Cardiac muscle cell (in vitro differentiated cells and primary cell): ENCODE results near the gene CDC20. TPM values are rescaled to one million over a fixed set of nuclear protein-coding genes. Genes with fewer than 3 reads are reported as not detected.
"Not testable (repeated sequence)": the region's sequence is repeated elsewhere in the genome, so short reads cannot be mapped to it uniquely, and the experiment has no call there.

Source experiments
- DNase-seq, 2 donors: peaks; one replicate each; pipeline versions ENCODE4 v3.0.0 to v3.0.0-alpha.2; 2010 to 2017; ENCODE audit warnings: low read depth in 1 of 2, low spot score in 1 of 2
- H3K27ac ChIP-seq: fragments of 200-600 bp; sonication (generic); 2 replicates; pipeline ENCODE4 v1.5.1; 2016
- H3K27me3 ChIP-seq: fragments of 200-600 bp; sonication (generic); 2 replicates; pipeline ENCODE4 v1.6.0; 2016; ENCODE audit warnings: control low read depth
- H3K36me3 ChIP-seq: fragments of 200-600 bp; sonication (generic); 2 replicates; pipeline ENCODE4 v1.5.1; 2016; ENCODE audit warnings: control low read depth
- H3K4me1 ChIP-seq: fragments of 200-600 bp; sonication (generic); 2 replicates; pipeline ENCODE4 v1.8.1; 2017; ENCODE audit warnings: low read depth, mild to moderate bottlenecking, mixed run types
- H3K4me3 ChIP-seq: fragments of 200-600 bp; sonication (generic); 2 replicates; pipeline ENCODE4 v1.5.1; 2016; ENCODE audit warnings: mild to moderate bottlenecking
- H3K9me3 ChIP-seq: fragments of 200-600 bp; sonication (generic); 2 replicates; pipeline ENCODE4 v1.5.1; 2017; ENCODE audit warnings: low read depth, mild to moderate bottlenecking, control low read depth
- polyA plus RNA-seq: library from polyadenylated mRNA; unstranded; fragments of >200 nt; fragmentation: Nextera tagmentation; extraction: Ambion mirVana; gene quantifications from 2 replicates; pipeline ENCODE4 v1.2.1, GENCODE V29; 2016
- total RNA-seq: library from RNA; depleted of rRNA; stranded (reverse); fragments of >200 nt; gene quantifications from 2 replicates; pipeline ENCODE4 v1.2.3, GENCODE V29; 2016
- TF ChIP-seq, protein P1 (sequence below): IDR thresholded peaks from 2 replicates; pipeline ENCODE4 v1.5.1; 2012; ENCODE audit warnings: low read depth, mild to moderate bottlenecking, low read length

The CDC20 gene
- total and polyA plus RNA-seq, 2 experiments from 2014 or later = 18.7 to 134 TPM

DNA sequence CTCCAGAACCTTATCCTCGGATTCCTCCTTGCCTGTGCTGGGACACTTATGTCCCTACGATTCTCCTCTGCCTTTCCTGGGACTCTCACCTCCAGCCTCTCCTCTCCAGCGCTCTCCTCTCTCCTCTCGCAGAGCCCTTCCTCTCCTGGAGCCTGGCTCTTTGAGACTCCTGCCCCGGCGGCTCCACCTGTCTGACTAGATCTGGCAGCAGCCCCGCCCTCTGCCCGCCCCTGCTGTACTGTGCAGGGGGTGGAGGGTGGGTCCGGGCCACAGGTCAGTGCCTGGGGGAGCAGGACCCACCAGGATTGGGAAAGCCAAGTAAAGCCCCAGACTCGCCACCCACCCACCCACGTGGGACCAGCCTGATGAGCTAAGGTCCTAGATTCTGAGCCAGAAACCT is 7.4 kb downstream of the CDC20 start:
- H3K36me3 ChIP-seq = peaks cover 37% of the 10 kb centered on the region
- DNase-seq = no peak
- no peaks in the 10 kb centered on the region for H3K9me3 ChIP-seq
- no peak overlapping the region for H3K4me3 ChIP-seq
- H3K4me1 ChIP-seq = peaks cover 22% of the 10 kb centered on the region
- H3K27ac ChIP-seq = no peak overlapping the region
- TF ChIP-seq, protein P1, sequence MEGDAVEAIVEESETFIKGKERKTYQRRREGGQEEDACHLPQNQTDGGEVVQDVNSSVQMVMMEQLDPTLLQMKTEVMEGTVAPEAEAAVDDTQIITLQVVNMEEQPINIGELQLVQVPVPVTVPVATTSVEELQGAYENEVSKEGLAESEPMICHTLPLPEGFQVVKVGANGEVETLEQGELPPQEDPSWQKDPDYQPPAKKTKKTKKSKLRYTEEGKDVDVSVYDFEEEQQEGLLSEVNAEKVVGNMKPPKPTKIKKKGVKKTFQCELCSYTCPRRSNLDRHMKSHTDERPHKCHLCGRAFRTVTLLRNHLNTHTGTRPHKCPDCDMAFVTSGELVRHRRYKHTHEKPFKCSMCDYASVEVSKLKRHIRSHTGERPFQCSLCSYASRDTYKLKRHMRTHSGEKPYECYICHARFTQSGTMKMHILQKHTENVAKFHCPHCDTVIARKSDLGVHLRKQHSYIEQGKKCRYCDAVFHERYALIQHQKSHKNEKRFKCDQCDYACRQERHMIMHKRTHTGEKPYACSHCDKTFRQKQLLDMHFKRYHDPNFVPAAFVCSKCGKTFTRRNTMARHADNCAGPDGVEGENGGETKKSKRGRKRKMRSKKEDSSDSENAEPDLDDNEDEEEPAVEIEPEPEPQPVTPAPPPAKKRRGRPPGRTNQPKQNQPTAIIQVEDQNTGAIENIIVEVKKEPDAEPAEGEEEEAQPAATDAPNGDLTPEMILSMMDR = no peak
- no peaks in the 10 kb centered on the region for H3K27me3 ChIP-seq

DNA sequence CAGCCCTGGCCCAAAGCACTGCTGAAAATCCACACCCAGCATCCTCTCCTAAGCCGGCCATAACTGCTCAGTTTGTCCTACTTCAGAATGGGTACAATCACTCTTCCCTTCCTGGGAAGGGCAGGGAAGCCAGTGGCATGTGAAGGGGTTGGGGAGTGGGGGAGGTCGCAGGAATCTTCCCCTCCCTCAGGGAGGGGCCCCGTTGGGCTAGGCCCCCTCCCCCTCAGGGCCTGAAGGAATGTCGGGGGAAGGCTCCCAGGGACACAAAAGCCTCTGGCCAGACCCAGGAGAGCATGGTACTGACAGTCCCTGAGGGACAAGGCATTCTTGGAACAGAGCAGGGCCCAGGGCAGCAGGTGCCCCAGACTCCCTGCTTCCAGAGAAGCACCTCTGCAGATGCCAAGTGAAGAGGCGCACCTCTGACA is 7.8 kb downstream of the CDC20 start:
- Histone ChIP-seq H3K27me3 (no peaks in the 10 kb centered on the region), H3K36me3 (peaks cover 33% of the 10 kb centered on the region), H3K4me3 (peak overlapping the region; percentile 67), H3K9me3 (no peaks in the 10 kb centered on the region), H3K4me1 (peaks cover 22% of the 10 kb centered on the region), H3K27ac (no peak overlapping the region)
- TF ChIP-seq, protein P1 = no peak
- DNase-seq = no peak

DNA sequence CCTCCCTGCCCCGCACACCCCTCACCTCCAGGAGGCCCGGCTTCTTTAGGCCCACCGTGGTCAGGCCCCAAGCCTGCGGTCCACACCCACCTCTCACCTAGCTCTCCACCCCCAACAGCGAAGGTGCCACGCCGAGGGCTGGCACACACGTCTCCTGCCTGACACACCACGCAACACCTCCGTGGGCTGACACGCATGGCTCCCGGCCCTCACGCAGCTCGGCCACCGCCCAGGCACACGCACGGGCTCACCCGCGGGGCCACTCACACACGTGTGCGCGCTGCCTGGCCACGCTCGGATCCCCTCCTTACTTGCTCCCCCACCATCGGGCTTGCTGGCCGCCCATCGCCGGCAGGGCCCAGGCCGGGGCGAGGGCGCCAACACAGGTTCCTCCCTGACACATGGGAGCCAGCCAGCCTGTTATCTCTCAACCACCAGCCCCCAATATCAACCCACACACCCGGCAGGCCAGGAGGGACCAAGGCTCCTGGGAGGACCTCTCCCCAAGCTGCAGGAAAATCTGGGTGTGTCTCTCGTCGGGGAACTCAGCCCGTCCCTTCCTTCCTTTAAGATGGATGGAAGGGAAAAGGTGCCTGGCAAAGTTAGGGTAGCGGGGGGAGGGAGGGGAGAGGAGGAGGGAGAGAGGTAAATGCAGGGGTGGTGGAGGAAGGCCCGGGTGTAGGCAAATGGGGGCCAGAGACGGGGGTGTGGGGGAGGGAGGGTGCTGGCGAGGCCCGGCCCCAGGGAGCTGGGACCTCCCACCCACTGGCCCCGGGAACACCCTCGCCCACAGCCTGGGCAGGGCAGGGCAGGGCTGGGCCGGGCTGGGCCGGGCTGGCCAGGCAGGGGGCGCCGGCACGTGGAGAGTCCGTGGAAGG is 8.5 kb downstream of the CDC20 start:
- Histone ChIP-seq H3K27me3 (no peaks in the 10 kb centered on the region), H3K4me3 (peak overlapping the region; percentile 67), H3K27ac (peak overlapping the region; percentile 85), H3K4me1 (peaks cover 22% of the 10 kb centered on the region), H3K36me3 (peaks cover 26% of the 10 kb centered on the region), H3K9me3 (no peaks in the 10 kb centered on the region)
- TF ChIP-seq, protein P1 = no peak
- DNase-seq = no peak

DNA sequence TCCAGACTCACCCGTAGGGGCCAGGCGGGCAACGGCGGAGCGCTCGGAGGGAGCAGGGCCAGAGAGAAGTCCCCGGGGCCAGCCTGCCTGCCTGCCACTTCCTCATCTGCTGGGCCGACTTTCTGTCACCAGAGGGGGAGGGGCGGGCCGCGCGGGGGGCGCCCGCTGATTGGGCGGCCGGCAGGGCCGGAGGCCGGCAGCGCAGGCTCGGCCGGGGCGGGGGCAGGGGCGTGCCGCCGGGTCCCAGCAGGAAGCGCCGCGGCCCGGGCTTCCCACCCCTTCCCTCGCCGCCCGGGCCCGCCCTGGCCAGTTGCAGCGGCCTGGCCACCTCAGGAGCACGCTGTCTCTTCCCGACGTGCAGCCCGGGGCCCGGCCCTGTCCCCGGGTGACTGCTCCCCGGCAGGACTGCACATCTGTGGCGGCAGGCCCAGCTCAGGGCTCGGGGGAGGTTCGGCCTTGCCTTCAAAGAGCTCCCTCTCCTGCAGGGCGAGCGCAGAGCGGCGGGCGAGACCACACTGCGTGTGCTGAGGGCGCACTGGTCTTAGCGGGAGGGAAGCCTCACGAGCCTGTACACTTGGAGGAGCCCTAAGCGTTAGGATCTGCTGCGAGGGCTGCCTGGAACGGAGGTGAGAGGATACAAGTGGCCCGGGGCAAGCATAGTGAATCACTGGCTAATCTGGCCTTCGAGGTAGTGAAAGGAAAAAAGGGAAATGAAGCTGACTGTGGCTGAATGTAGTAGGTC is 9.3 kb downstream of the CDC20 start, which contains the start of gene ELOVL1:
Gene ELOVL1 (minus strand): TSS at position 108 of the 742 bp plus-strand sequence. CDS start 2,402 bp downstream, outside the sequence.
- Histone ChIP-seq H3K27me3 (no peaks in the 10 kb centered on the region), H3K27ac (peak within 1 kb of the TSS; percentile 92)
- TF ChIP-seq, protein P1 = peak; percentile 36

DNA sequence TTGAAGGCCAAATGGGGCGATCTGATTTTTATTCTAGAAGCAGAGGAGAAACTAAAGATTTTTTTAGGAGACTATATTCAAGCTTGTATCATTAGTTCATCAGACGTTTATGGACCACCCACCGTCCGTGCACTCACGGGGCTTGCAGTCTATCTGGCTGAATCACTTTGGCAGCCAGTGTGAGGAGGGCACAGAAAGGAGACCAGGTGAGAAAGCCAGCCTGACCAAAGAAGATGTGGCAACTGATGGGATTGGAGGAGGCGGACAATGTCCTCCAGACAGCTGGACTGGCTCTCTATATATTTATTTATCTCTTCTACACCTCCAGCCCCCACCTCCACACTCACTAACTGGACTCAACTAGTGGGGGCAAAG is 9.9 kb downstream of the CDC20 start:
- H3K27ac ChIP-seq = peak overlapping the region; percentile 92
- H3K4me3 ChIP-seq = peak overlapping the region; percentile 67
- no peaks in the 10 kb centered on the region for H3K9me3 ChIP-seq
- TF ChIP-seq, protein P1 = no peak
- H3K36me3 ChIP-seq = peaks cover 13% of the 10 kb centered on the region
- peaks cover 22% of the 10 kb centered on the region for H3K4me1 ChIP-seq
- DNase-seq = no peak
- no peaks in the 10 kb centered on the region for H3K27me3 ChIP-seq

More for the DNA sequence above, 9.3 kb downstream of the CDC20 start, which contains the start of gene ELOVL1:
- Histone ChIP-seq H3K4me3 (peak within 1 kb of the TSS; percentile 67), H3K4me1 (peaks cover 22% of the 10 kb centered on the region), H3K36me3 (peaks cover 18% of the 10 kb centered on the region), H3K9me3 (no peaks in the 10 kb centered on the region)
- peak; percentile 90 to 95 for DNase-seq

DNA sequence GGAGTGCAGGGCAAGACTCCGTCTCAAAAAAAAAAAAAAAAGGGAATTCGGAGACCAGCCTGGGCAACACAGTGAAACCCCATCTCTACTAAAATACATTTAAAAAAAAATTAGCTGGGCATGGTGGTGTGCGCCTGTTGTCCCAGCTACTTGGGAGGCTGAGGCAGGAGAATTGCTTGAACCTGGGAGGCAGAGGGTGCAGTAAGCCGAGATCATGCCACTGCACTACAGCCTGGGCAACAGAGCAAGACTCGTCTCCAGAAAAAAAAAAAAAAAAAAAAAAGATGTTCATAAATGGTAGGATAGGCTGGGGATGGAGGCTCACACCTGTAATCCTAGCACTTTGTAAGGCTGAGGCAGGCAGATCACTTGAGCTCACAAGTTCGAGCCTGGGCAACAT is 11.0 kb downstream of the CDC20 start:
- H3K27me3 ChIP-seq, H3K36me3 ChIP-seq, DNase-seq: not testable (repeated sequence)

More for the DNA sequence above, 11.0 kb downstream of the CDC20 start:
- H3K4me3 ChIP-seq, H3K27ac ChIP-seq, H3K9me3 ChIP-seq: not testable (repeated sequence)
- peaks cover 22% of the 10 kb centered on the region for H3K4me1 ChIP-seq
